K562 (cell line): ENCODE data around the gene HBQ1. TPM values are rescaled to one million over a fixed set of nuclear protein-coding genes. Genes with fewer than 3 reads are reported as not detected.

Experiments used
- BHLHE40 ChIP-seq: IDR thresholded peaks from 2 replicates; pipeline ENCODE4 v1.6.1; 2011; ENCODE audit warnings: low read length, improper control_type of control experiment
- FOXK2 ChIP-seq, 2 experiments: fragments of 450-650 bp; IDR thresholded peaks in 1 of 2; conservative IDR thresholded peaks in 1 of 2; 2 replicates each; pipeline ENCODE4 v1.6.1; 2016; ENCODE audit warnings: low read depth in 2 of 2, mild to moderate bottlenecking in 1 of 2
- GABPB1 ChIP-seq: sonication (generic); formaldehyde crosslinking; IDR thresholded peaks from 2 replicates; pipeline ENCODE4 v1.8.0; 2022; ENCODE audit warnings: mild to moderate bottlenecking, missing genetic modification reagents
- NKRF ChIP-seq: fragments of 450-650 bp; IDR thresholded peaks from 2 replicates; pipeline ENCODE4 v1.6.1; 2016; ENCODE audit warnings: borderline replicate concordance
- TEAD4 ChIP-seq, 2 experiments: sonication (generic) in 1 of 2; formaldehyde crosslinking in 1 of 2; IDR thresholded peaks; 2 replicates each; pipeline versions ENCODE4 v1.6.1 to v1.8.0; 2012 to 2022; ENCODE audit warnings: borderline replicate concordance in 1 of 2, inconsistent platforms in 1 of 2, low read length in 1 of 2, mild to moderate bottlenecking in 1 of 2, missing genetic modification reagents in 1 of 2
- TFAP4 ChIP-seq: sonication (generic); formaldehyde crosslinking; IDR thresholded peaks from 2 replicates; pipeline ENCODE4 v1.8.0; 2022; ENCODE audit warnings: missing genetic modification reagents, mild to moderate bottlenecking, moderate library complexity, borderline replicate concordance
- ZFP30 ChIP-seq: fragments of 250-450 bp; sonication (Bioruptor Pico); IDR thresholded peaks from 2 replicates; pipeline ENCODE4 v1.8.0; 2022; ENCODE audit warnings: moderate library complexity, mild to moderate bottlenecking, inconsistent platforms, borderline replicate concordance
- ZNF263 ChIP-seq: sonication (generic); formaldehyde crosslinking; IDR thresholded peaks from 2 replicates; pipeline ENCODE4 v1.8.0; 2022; ENCODE audit warnings: mild to moderate bottlenecking, missing genetic modification reagents, borderline replicate concordance
- polyA plus RNA-seq, 8 experiments: library from polyadenylated mRNA; depleted of rRNA in 4 of 8; stranded (reverse) in 5 of 8; unstranded in 3 of 8; fragments of >200 nt; fragmentation: Nextera tagmentation in 2 of 8; fragmentation: Illumina TruSeq in 1 of 8; extraction: Ambion mirVana in 2 of 8; extraction: Trizol in 1 of 8; gene quantifications; 2 replicates each; pipeline versions ENCODE4 v1.2.1 to v1.2.3, GENCODE V29; 2011 to 2014; ENCODE audit warnings: inconsistent platforms in 1 of 8, missing spikeins in 1 of 8
- total RNA-seq, 7 experiments: library from RNA; depleted of rRNA in 6 of 7; stranded (reverse); fragments of >200 nt in 6 of 7; fragmentation: Illumina TruSeq in 2 of 7; extraction: Trizol in 2 of 7; gene quantifications; 2 replicates each; pipeline versions ENCODE4 v1.2.1 to v1.2.3, GENCODE V29; 2011 to 2021; ENCODE audit warnings: low replicate concordance in 1 of 7

The HBQ1 gene
- total and polyA plus RNA-seq, 9 of the 15 experiments (the other 6 are each of a cell fraction or from before 2014, with no cell fraction given) = 2.3 to 190 (median 19.8) TPM

GRCh38 chr16:177394-177822, 2.9 kb upstream of the HBQ1 start (continued):
- peak; percentile 83 for TF ChIP-seq NKRF
- TF ChIP-seq TFAP4 (CRISPR knock-in tag) = peak; percentile 81
- no peak for TF ChIP-seq FOXK2 (conservative IDR thresholded peaks at IDR 0.05 in 1 of 2, IDR thresholded peaks at IDR 0.05 in 1 of 2; ENCODE audit: low read depth in 2 of 2)
- peak; percentile 56; the same call in 1 of the 2 replicates for TF ChIP-seq ZNF263 (CRISPR knock-in tag)
- no peak for TF ChIP-seq GABPB1
- no peak for TF ChIP-seq TEAD4 (IDR thresholded peaks at IDR 0.05; ENCODE audit: low read length)
- TF ChIP-seq TEAD4 (CRISPR knock-in tag; IDR thresholded peaks at IDR 0.05; ENCODE audit: borderline replicate concordance) = no peak
- TF ChIP-seq BHLHE40 = peak; percentile 44; the same call in 1 of the 2 replicates
- no peak for TF ChIP-seq ZFP30 (CRISPR knock-in tag)
